Stimulated activated CD4-positive, alpha-beta T cell treated with anti-CD3 and anti-CD28 coated beads, Interleukin-2, amount 100 ng/mL, for 48 hours (primary cell): ENCODE results near the gene VSTM2B.
"Not testable (repeated sequence)": the region's sequence is repeated elsewhere in the genome, so short reads cannot be mapped to it uniquely, and the experiment has no call there.

Experiments
- DNase-seq, 2 donors: peaks; one replicate each; pipeline ENCODE4 v3.0.0-alpha.2; 2020

Gene VSTM2B

GRCh38 chr19:29547981-29548380 is 22.2 kb downstream of the VSTM2B start:
- no peak for DNase-seq

DNA sequence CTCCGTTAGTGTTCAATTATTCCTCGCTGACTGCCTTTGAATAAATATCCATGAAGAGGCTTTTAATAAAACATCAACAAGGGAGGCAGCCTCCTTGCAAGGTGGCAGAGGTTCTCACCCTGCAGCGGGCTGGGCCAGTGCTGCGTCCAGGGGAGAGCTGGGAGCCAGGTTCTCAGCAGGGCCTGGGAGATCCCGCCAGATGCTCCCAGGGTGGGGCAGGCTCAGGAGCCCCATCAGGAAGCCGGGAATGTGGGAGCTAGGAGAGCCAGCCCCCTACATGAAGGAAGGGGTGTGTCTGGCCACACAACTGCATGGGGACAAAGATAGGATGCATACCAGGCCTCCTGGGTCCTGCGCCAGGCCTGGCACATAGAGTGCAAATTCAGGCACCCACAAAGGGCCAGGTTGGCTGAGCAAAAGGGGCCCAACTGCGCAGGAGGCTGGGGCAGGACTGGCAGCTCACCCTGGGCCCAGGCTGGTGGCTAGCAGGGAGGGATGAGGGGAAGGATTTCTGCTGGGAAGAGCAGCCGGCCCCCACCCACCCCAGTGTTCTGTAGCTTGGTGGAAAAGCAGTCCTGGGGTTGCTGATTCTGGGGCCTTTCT is 22.8 kb downstream of the VSTM2B start:
- DNase-seq, result no peak

DNA sequence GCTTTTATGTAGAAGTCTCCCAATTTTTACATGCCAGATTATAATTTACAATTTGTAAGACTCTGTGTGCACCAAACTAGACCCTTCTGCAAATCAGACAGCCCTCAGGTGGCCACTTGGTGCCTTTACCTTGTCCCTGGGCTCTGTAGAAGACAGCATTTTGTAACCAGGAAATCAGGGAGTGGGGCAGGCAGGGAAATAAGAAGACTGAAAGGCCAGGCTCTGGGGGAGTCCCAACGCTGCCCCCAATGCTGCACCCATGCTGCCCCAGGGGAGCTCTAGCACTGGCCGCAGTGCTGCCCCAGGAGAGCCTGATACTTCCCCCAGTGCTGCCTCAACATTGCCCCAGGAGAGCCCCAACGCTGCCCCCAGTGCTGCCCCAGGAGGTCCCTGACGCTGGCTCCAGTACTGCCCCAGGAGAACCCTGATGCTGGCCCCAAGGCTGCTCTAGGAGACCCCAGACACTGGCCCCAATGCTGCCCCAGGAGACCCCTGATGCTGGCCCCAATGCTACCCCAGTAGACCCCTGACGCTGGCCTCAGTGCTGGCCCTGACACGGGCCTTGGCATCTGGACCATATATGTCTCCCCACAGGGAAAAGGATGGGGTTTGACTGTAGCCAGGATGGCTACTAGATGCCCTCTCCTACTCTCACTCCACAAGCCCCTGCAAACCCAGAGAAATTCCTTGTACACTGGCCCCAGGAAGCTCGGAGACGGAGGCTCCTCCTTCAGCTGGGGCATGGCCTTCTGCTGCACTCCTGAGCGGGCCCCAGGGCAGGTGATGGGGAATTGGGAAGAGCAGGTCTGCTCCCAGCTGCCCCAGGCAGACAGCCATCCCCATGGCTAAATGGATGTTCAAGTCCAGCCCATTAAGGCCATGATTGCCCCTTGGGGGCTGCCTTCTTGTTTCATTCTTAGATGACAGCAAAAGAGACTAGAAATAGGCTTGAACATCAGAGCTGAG is 23.6 kb downstream of the VSTM2B start:
- DNase-seq, result no peak

GRCh38 chr19:29550896-29551295 is 25.1 kb downstream of the VSTM2B start:
- no peak for DNase-seq

- DNase-seq, result no peak
These were observed 26.0 kb downstream of the VSTM2B start for GRCh38 chr19:29551774-29552173.

DNA sequence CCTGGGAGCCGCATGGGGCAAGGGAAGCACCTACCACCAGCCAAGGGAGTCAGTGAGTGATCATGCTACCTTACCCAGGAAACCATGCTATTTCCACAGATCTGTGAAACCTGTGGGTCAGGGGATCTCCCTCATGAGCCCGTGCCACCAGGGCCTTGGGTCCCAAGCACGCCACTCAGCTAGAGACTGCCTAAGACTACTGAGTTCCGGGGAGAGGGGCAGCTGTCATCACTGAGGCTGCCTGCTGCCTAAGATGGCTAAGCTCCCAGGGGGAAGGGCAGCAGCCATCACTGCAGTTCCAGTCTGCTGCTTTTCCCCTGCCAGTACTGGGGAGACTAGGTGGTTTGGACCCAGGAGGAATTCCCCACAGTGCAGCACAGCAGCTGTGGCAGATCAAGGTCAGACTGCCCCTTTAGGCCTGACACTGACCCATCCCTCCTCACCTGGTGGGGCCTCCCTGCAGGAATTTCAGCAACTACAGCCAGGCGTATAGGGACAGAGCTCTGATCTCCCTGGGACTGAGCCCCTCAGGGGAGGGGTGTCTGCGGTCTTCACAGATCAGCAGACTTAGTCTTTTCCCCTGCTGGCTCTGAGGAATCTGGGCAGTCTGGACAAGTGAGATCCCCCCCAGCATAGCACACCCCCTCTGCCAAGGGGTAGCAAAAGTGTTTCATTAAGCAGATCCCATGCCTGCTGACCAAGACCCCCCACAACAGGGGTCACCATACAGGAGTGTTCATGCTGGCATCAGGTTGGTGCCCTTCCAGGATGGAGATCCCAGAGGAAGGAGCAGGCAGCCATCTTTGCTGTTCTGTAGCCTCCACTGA is 26.9 kb downstream of the VSTM2B start:
- DNase-seq, result no peak

DNA sequence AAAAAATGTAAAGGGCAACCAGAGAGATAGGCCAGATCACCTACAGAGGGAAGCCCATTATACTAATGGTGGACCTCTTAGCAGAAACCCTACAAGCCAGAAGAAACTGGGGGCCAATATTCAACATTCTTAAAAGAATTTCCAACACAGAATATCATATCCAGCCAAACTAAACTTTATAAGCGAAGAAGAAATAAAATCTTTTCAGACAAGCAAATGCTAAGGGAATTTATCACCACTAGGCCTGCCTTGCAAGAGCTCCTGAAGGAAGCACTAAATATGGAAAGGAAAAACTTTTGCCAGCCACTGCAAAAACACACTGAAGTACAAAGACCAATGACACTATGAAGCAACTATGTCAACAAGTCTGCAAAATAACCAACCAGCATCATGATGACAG is 28.4 kb downstream of the VSTM2B start:
- no peak for DNase-seq

GRCh38 chr19:29559110-29559509 is 33.3 kb downstream of the VSTM2B start:
- not testable (repeated sequence) for DNase-seq

DNA sequence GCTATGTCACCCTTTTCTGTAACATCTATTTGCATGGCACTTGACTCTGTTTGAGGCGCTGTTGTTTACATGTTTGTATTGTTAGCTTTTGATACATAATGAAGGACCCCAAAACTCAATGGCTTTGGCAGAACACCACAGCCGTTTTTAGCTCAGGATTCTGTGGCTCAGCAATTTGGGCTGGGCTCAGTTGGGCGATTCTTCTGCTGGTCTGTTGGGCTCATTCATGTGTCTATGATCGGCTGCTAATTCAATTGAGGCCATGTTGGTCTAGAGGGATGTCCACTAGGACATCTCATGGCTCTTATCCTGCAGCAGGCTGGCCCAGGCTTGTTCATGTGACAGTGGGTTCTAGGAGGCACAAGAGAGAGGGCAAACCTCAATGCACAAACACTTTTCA is 33.9 kb downstream of the VSTM2B start:
- DNase-seq, result no peak

DNA sequence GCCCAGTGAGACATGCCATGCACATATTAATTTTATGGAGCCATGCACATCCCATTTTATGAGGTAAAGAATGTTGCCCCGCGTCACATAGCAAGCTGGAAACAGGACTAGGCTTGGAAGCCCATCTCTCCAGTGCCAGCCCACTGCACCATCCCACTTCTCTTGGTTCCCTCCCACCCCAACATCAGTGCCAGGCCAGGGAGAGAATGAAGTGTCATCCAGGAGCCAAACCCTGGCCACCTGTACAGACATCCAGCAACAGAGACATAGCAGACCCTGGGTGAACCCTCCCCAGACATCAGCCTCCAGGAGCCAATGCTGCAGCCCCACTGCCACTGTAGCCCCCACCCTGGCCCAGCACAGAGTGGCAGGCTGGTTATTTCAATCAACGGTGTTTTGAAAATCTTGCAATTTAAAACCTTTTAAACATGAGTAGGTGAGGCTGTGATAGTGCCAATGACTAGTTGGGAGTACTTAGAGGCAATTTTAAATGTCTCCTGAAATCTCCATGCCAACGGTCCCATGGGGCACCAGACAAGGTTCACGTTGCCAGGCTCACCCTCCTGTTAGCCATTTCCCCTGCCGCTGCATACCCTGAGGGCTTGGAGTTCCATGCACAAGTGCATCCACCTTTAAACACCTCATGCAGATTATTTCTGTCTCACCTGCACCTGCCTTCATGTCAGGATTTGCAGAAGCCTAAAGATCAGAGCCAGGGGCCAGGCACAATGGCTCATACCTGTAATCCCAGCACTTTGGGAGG is 34.7 kb downstream of the VSTM2B start:
- DNase-seq, result no peak

GRCh38 chr19:29561601-29562000 is 35.8 kb downstream of the VSTM2B start:
- DNase-seq, result no peak

- no peak for DNase-seq
These were observed 36.8 kb downstream of the VSTM2B start for GRCh38 chr19:29562299-29563297.

DNA sequence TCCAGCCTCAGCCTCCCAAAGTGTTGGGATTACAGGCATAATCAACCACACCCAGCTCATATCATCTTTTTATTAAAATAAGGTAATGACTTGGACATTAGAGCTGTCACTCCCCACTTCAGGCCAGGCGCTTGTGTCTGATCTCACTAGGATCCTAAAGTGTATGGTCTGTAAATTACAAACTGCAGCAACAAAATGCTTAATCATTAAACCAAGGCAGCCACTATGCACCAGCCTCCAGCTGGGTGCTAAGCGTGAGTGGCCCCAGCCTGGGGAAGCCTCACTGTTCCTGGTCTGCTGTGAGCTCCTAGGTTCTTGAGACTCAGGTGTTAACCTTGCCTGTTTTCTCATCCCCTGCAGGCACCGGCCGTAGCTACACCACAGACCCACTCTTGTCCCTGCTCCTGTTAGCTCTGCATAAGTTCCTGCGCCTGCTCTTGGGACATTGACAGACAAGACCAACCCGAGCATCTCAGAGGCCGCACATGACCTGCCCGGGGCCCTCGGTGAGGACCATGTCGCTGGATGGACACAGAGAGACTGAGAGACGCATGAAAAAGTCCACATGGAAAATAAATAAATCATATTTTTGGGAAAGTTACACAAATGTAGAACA is 37.8 kb downstream of the VSTM2B start:
- DNase-seq, result no peak

- no peak for DNase-seq
These were observed 38.8 kb downstream of the VSTM2B start for GRCh38 chr19:29564574-29565005.

DNA sequence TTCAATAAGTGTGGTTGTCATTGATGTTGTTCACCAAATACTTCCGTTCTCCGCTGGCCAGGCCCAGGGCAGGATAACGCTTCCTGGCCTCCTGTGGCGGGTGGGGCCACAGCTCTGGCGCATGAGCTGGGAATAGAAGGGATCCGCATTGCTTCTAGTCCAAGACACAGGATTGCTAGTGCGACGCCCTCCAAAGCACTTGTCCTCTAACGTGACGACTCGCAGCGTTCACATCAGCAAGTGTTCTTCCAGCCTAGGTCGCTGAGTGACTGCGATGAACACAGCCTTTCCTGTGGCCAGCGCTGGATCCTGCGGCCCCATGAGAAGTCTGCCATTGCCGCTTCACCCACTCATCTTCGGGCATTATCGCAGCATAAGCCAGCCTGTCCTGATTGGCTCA is 39.4 kb downstream of the VSTM2B start:
- DNase-seq, result no peak

- no peak for DNase-seq
These were observed 40.8 kb downstream of the VSTM2B start for GRCh38 chr19:29566496-29567054.

- DNase-seq, result no peak
These were observed 41.6 kb downstream of the VSTM2B start for GRCh38 chr19:29567366-29567915.

- no peak for DNase-seq
These were observed 42.5 kb downstream of the VSTM2B start for GRCh38 chr19:29568036-29569025.
